ENCODE data around the gene GNA12.

GRCh38 chr7:2795906-2796305 is 48.2 kb downstream of the GNA12 start:
- TF ChIP-seq GABPA (IDR thresholded peaks at IDR 0.05; ENCODE audit: low read depth) (no peak), CTCF (IDR thresholded peaks at IDR 0.05) (no peak), YY1 (IDR thresholded peaks at IDR 0.05; ENCODE audit: low read depth) (no peak), RXRA (IDR thresholded peaks at IDR 0.05; ENCODE audit: borderline replicate concordance, low read depth) (no peak), TAF1 (IDR thresholded peaks at IDR 0.05; ENCODE audit: borderline replicate concordance, low read depth, low read length) (no peak), FOSL2 (IDR thresholded peaks at IDR 0.05; ENCODE audit: borderline replicate concordance, low read depth) (no peak), REST (IDR thresholded peaks at IDR 0.05; ENCODE audit: low read depth, low read length) (no peak), FOXJ3 (CRISPR knock-in tag; IDR thresholded peaks at IDR 0.05) (no peak), NRF1 (IDR thresholded peaks at IDR 0.05; ENCODE audit: low read depth, low read length) (no peak), POLR2AphosphoS5 (IDR thresholded peaks at IDR 0.05; ENCODE audit: low read depth, low read length) (no peak), PBX3 (IDR thresholded peaks at IDR 0.05) (no peak), RFX5 (IDR thresholded peaks at IDR 0.05; ENCODE audit: low read length) (no peak), MXI1 (IDR thresholded peaks at IDR 0.05; ENCODE audit: low read depth, low read length) (no peak), MEF2A (IDR thresholded peaks at IDR 0.05; ENCODE audit: borderline replicate concordance, low read depth) (no peak)
